ENCODE data around the gene FLNA.

Gene FLNA

GRCh38 chrX:154370300-154371016, 4.0 kb downstream of the FLNA start:
- no peaks in the 10 kb centered on the region for H3K27me3 ChIP-seq
- no peak for TF ChIP-seq CTCF (IDR thresholded peaks at IDR 0.05)
- H3K4me3 ChIP-seq (ENCODE audit: low read depth in 1 of 2, low read length in 1 of 2) = peak overlapping the region; percentile 73 to 91
- peak overlapping the region; percentile 97 for H3K27ac ChIP-seq
- peaks cover 25% of the 10 kb centered on the region for H3K36me3 ChIP-seq
- no peaks in the 10 kb centered on the region for H3K9me3 ChIP-seq
- peaks cover 48 to 53% of the 10 kb centered on the region in 2 experiments for H3K4me1 ChIP-seq (ENCODE audit: control insufficient read depth in 1 of 2, insufficient read depth in 1 of 2, low read depth in 1 of 2, low read length in 1 of 2)

GRCh38 chrX:154369449-154370299, 4.8 kb downstream of the FLNA start:
- Histone ChIP-seq H3K4me1 (ENCODE audit: control insufficient read depth in 1 of 2, insufficient read depth in 1 of 2, low read depth in 1 of 2, low read length in 1 of 2) (peaks cover 45 to 51% of the 10 kb centered on the region in 2 experiments), H3K9me3 (no peaks in the 10 kb centered on the region), H3K36me3 (peaks cover 33% of the 10 kb centered on the region)

GRCh38 chrX:154368630-154369448, 5.6 kb downstream of the FLNA start:
- Histone ChIP-seq H3K36me3 (peaks cover 42% of the 10 kb centered on the region), H3K9me3 (no peaks in the 10 kb centered on the region), H3K4me1 (ENCODE audit: control insufficient read depth in 1 of 2, insufficient read depth in 1 of 2, low read depth in 1 of 2, low read length in 1 of 2) (peaks cover 38 to 45% of the 10 kb centered on the region in 2 experiments), H3K27me3 (no peaks in the 10 kb centered on the region), H3K4me3 (ENCODE audit: low read depth in 1 of 2, low read length in 1 of 2) (peak overlapping the region; percentile 73 to 91), H3K27ac (peak overlapping the region; percentile 97)
- peak; percentile 40 for TF ChIP-seq CTCF (IDR thresholded peaks at IDR 0.05)

More at GRCh38 chrX:154369449-154370299, 4.8 kb downstream of the FLNA start:
- Histone ChIP-seq H3K4me3 (ENCODE audit: low read depth in 1 of 2, low read length in 1 of 2) (peak overlapping the region; percentile 73 to 91), H3K27ac (peak overlapping the region; percentile 97), H3K27me3 (no peaks in the 10 kb centered on the region)
- TF ChIP-seq CTCF (IDR thresholded peaks at IDR 0.05) = no peak

- Histone ChIP-seq H3K4me3 (ENCODE audit: low read depth in 1 of 2, low read length in 1 of 2) (peak overlapping the region; percentile 73 to 91), H3K27ac (peak overlapping the region; percentile 97), H3K9me3 (no peaks in the 10 kb centered on the region), H3K36me3 (peaks cover 53% of the 10 kb centered on the region), H3K27me3 (no peaks in the 10 kb centered on the region), H3K4me1 (ENCODE audit: control insufficient read depth in 1 of 2, insufficient read depth in 1 of 2, low read depth in 1 of 2, low read length in 1 of 2) (peaks cover 27 to 34% of the 10 kb centered on the region in 2 experiments)
- TF ChIP-seq CTCF (IDR thresholded peaks at IDR 0.05) = no peak
Observed at GRCh38 chrX:154367474-154368308, 6.7 kb downstream of the FLNA start.

Data from neutrophil (primary cell).